Measurements from ENCODE around the gene PXDN. TPM values are rescaled to one million over a fixed set of nuclear protein-coding genes. Genes with fewer than 3 reads are reported as not detected.

Gene PXDN, protein sequence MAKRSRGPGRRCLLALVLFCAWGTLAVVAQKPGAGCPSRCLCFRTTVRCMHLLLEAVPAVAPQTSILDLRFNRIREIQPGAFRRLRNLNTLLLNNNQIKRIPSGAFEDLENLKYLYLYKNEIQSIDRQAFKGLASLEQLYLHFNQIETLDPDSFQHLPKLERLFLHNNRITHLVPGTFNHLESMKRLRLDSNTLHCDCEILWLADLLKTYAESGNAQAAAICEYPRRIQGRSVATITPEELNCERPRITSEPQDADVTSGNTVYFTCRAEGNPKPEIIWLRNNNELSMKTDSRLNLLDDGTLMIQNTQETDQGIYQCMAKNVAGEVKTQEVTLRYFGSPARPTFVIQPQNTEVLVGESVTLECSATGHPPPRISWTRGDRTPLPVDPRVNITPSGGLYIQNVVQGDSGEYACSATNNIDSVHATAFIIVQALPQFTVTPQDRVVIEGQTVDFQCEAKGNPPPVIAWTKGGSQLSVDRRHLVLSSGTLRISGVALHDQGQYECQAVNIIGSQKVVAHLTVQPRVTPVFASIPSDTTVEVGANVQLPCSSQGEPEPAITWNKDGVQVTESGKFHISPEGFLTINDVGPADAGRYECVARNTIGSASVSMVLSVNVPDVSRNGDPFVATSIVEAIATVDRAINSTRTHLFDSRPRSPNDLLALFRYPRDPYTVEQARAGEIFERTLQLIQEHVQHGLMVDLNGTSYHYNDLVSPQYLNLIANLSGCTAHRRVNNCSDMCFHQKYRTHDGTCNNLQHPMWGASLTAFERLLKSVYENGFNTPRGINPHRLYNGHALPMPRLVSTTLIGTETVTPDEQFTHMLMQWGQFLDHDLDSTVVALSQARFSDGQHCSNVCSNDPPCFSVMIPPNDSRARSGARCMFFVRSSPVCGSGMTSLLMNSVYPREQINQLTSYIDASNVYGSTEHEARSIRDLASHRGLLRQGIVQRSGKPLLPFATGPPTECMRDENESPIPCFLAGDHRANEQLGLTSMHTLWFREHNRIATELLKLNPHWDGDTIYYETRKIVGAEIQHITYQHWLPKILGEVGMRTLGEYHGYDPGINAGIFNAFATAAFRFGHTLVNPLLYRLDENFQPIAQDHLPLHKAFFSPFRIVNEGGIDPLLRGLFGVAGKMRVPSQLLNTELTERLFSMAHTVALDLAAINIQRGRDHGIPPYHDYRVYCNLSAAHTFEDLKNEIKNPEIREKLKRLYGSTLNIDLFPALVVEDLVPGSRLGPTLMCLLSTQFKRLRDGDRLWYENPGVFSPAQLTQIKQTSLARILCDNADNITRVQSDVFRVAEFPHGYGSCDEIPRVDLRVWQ (N-terminal part only)
- 471 and 655 TPM in 2 replicates for total RNA-seq

GRCh38 chr2:1744446-1745170, at the start of gene PXDN:
TSS of gene PXDN (minus strand) at chr2:1744515. CDS start at chr2:1744455, 60 bp downstream.

Data from placental pericyte (primary cell).